ENCODE results near the gene SOCS2. TPM values are rescaled to one million over a fixed set of nuclear protein-coding genes. Genes with fewer than 3 reads are reported as not detected.
A peak's percentile ranks its signal among the peaks of the same experiment; 100 is the strongest.
"Not testable (repeated sequence)": the region's sequence is repeated elsewhere in the genome, so short reads cannot be mapped to it uniquely, and the experiment has no call there.

Gene SOCS2
- total RNA-seq, 1 donor from 2014 or later, result 20.0 TPM

DNA sequence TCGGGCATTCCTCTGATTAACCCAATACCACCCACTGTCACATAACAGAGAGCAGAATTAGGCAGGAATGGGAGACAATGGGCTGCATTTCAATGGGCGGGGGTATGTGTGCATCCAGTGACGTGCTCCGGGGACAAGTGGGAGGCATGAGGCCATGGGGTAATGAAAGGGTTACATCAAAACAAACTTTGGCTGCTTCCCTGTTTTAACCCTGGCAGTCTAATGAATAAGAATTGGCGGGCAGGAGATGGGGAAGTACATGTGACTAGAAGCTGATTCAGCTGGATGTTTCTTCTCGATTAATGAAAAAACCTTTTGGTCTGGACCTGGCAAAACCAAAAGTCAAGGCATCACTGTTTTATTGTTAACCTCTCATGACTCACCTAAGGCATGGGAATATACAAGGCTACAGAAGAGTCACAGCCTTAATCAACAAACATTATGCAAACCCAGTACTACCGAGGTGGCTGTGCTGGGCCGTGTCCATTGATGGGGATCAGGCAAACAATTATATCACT is 44.2 kb downstream of the SOCS2 start:
- no peaks in the 10 kb centered on the region for H3K4me1 ChIP-seq
- TF ChIP-seq, protein P1, sequence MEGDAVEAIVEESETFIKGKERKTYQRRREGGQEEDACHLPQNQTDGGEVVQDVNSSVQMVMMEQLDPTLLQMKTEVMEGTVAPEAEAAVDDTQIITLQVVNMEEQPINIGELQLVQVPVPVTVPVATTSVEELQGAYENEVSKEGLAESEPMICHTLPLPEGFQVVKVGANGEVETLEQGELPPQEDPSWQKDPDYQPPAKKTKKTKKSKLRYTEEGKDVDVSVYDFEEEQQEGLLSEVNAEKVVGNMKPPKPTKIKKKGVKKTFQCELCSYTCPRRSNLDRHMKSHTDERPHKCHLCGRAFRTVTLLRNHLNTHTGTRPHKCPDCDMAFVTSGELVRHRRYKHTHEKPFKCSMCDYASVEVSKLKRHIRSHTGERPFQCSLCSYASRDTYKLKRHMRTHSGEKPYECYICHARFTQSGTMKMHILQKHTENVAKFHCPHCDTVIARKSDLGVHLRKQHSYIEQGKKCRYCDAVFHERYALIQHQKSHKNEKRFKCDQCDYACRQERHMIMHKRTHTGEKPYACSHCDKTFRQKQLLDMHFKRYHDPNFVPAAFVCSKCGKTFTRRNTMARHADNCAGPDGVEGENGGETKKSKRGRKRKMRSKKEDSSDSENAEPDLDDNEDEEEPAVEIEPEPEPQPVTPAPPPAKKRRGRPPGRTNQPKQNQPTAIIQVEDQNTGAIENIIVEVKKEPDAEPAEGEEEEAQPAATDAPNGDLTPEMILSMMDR (IDR thresholded peaks at IDR 0.05), result no peak
- no peaks in the 10 kb centered on the region for H3K9me3 ChIP-seq
- no peaks in the 10 kb centered on the region for H3K36me3 ChIP-seq
- no peaks in the 10 kb centered on the region for H3K27me3 ChIP-seq (ENCODE audit: low read depth)
- H3K27ac ChIP-seq, result no peak overlapping the region
- H3K4me3 ChIP-seq, result no peak overlapping the region
- intact Hi-C loops (cut with DNase I), result no loop called here
- DNase-seq, result no peak
- peak in 1 of 2 donors; percentile 41 for ATAC-seq

DNA sequence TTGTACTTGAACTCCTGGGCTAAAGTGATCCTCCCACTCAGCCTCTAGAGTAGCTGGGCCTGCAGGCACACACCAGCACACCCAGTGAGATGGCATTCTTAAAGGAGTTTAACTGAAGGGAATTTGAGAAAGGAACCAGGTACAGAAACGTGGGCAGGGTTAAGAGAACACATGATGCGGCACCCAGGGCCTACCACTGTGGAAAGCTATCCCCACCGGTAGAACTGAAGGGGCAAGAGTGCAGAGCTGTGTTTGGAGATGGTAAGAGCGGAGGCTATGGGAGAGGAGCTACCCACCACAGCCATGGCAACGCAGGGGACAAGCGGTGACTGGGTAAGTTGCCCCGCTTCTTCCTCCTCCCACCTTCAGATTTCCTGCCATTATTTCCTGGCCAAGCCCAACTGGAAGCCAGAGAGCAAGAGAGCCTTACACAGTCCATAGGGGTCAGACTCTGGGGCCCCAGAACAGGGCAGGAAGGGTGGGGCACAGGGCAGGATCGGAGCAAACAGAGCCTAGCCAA is 46.5 kb downstream of the SOCS2 start:
- Histone ChIP-seq H3K36me3 (no peaks in the 10 kb centered on the region), H3K27ac (no peak overlapping the region), H3K9me3 (no peaks in the 10 kb centered on the region), H3K4me1 (no peaks in the 10 kb centered on the region), H3K4me3 (no peak overlapping the region), H3K27me3 (ENCODE audit: low read depth) (no peaks in the 10 kb centered on the region)
- intact Hi-C loops (cut with DNase I), result no loop called here
- DNase-seq (no peak), ATAC-seq (no peak)
- TF ChIP-seq, protein P1 (IDR thresholded peaks at IDR 0.05), result no peak

DNA sequence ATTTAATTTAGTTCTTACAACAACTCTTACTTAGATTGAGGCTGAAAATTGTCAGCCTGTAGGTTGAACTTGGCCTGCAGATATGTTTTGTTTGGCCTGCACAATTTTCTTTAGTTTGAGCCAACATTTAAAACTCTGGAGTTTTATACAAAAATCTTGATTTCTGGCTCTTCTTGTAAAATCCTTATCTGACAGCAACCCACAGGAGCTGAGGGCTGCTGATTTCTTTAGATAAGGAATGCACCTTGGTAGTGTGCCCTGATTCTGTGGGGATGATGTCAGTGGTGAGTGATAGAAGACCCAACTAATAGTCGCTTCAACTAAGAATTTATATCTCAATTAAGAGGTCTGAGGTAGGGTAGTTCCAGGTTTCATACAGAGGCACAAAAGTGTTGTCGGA is 49.5 kb downstream of the SOCS2 start:
- Histone ChIP-seq H3K4me3 (no peak overlapping the region), H3K9me3 (no peaks in the 10 kb centered on the region), H3K27me3 (ENCODE audit: low read depth) (no peaks in the 10 kb centered on the region), H3K36me3 (no peaks in the 10 kb centered on the region), H3K4me1 (no peaks in the 10 kb centered on the region), H3K27ac (no peak overlapping the region)
- TF ChIP-seq, protein P1 (IDR thresholded peaks at IDR 0.05), result no peak
- intact Hi-C loops (cut with DNase I), result no loop called here
- no peak for ATAC-seq
- DNase-seq, result no peak

DNA sequence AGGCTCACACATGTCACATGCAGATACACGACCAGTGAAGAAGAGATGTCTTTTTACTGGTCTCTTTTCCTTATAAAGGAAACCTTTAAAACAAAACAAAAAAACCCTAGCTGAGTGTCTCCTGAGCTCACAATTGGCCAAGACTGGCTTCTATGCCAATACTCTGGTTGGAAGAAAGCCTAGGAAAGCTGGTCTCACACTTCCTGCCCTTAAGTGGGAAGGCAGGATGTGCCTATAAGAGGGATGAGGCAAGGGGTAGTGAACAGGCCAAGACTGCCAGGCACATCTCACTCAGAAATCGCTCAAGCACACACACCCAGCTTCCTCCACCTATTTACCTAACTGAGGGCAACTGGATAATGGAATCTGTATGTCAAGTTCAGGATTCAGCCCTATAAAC is 50.0 kb downstream of the SOCS2 start:
- TF ChIP-seq, protein P1 (IDR thresholded peaks at IDR 0.05), result no peak
- H3K36me3 ChIP-seq, result no peaks in the 10 kb centered on the region
- H3K9me3 ChIP-seq, result no peaks in the 10 kb centered on the region
- H3K27me3 ChIP-seq (ENCODE audit: low read depth), result no peaks in the 10 kb centered on the region
- no peak overlapping the region for H3K4me3 ChIP-seq
- intact Hi-C loops (cut with DNase I), result no loop called here
- H3K4me1 ChIP-seq, result no peaks in the 10 kb centered on the region
- no peak overlapping the region for H3K27ac ChIP-seq
- ATAC-seq (no peak), DNase-seq (no peak)

DNA sequence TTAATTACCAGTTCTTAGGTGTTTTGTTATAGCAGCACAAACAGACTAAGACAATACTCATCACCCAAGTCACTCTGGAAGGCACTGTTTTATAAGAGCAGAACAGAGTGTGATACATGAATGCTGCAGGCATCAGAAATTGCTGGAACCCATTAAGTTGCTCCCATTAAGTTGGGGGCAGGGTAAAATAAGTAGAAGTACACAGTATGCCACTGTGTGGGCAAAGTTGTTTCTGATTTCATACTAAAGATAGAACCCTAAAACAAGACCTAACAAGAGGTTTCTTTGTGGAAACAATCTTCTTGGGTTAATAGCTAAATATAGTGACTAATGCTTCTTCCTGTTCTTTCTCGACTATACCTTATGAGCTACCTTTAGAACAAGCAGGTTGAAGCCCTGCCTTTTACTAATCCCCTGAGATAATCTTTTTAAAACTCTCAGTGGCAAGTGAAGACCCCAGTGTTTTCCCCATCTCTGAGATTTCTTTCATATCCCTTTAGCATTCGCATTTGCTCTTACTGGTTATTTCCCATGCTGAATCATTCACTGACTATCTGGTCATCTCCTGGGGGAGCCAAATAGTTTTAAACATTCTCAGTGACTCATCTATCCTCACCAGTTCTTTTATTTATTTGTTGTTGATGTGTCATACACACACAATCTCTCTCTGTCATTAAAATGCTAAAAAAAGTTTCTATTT is 52.3 kb downstream of the SOCS2 start:
- Histone ChIP-seq H3K36me3 (no peaks in the 10 kb centered on the region), H3K27me3 (ENCODE audit: low read depth) (no peaks in the 10 kb centered on the region), H3K27ac (no peak overlapping the region), H3K4me3 (no peak overlapping the region), H3K4me1 (no peaks in the 10 kb centered on the region), H3K9me3 (no peaks in the 10 kb centered on the region)
- ATAC-seq (no peak), DNase-seq (no peak)
- TF ChIP-seq, protein P1 (IDR thresholded peaks at IDR 0.05), result no peak
- intact Hi-C loops (cut with DNase I), result no loop called here

DNA sequence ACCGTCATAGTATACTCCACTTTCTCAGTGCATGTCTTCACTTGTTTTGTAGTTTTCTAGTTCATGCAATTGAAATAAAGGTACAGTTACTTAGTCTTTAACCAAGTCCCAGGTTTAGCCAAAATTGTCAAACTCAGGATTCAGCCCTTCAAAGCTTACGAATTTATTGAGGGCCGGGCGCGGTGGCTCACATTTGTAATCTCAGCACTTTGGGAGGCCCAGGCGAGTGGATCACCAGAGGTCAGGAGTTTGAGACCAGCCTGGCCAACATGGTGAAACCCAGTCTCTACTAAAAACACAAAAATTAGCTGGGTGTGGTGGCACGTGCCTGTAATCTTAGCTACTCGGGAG is 52.8 kb downstream of the SOCS2 start:
- H3K9me3 ChIP-seq; H3K36me3 ChIP-seq; H3K4me1 ChIP-seq; H3K27me3 ChIP-seq (ENCODE audit: low read depth); intact Hi-C loops (cut with DNase I); H3K4me3 ChIP-seq; H3K27ac ChIP-seq; ATAC-seq; DNase-seq: not testable (repeated sequence)

Measured in lower lobe of right lung (tissue), 2 donors.